ENCODE results near the gene PPP2R2D. TPM values are rescaled to one million over a fixed set of nuclear protein-coding genes. Genes with fewer than 3 reads are reported as not detected.

PPP2R2D gene
- polyA plus RNA-seq, 1 experiment, result 27.2 TPM

GRCh38 chr10:131925716-131926115 lies 24.9 kb downstream of the PPP2R2D start:
- POLR2A ChIA-PET, result no interaction called here
- DNase-seq (ENCODE audit: low read depth, low spot score), result no peak
- TF ChIP-seq CTCF (IDR thresholded peaks at IDR 0.05; ENCODE audit: low read depth, low read length), result no peak
- Histone ChIP-seq H3K27ac (ENCODE audit: low read depth, low read length) (no peak overlapping the region), H3K4me3 (ENCODE audit: low read depth, low read length) (no peak overlapping the region), H3K9me3 (ENCODE audit: control insufficient read depth, insufficient read depth, low read length) (peaks cover 6% of the 10 kb centered on the region), H3K27me3 (ENCODE audit: control insufficient read depth, insufficient read depth, low read length) (no peaks in the 10 kb centered on the region)
- CTCF ChIA-PET, result interaction anchor here (2.5 kb wide), 1 partner anchor 20 kb away, joined by 6 read pairs; no protein-coding TSS in a partner anchor

GRCh38 chr10:131926253-131926652 lies 25.4 kb downstream of the PPP2R2D start:
- CTCF ChIA-PET, result interaction anchor here (2.5 kb wide), 1 partner anchor 19 kb away, joined by 6 read pairs; no protein-coding TSS in a partner anchor
- no peak for DNase-seq (ENCODE audit: low read depth, low spot score)
- POLR2A ChIA-PET, result no interaction called here
- no peak for TF ChIP-seq CTCF (IDR thresholded peaks at IDR 0.05; ENCODE audit: low read depth, low read length)
- no peak overlapping the region for H3K4me3 ChIP-seq (ENCODE audit: low read depth, low read length)
- peaks cover 6% of the 10 kb centered on the region for H3K9me3 ChIP-seq (ENCODE audit: control insufficient read depth, insufficient read depth, low read length)
- no peaks in the 10 kb centered on the region for H3K27me3 ChIP-seq (ENCODE audit: control insufficient read depth, insufficient read depth, low read length)
- H3K27ac ChIP-seq (ENCODE audit: low read depth, low read length), result no peak overlapping the region

GRCh38 chr10:131926743-131927595 lies 26.2 kb downstream of the PPP2R2D start:
- no peak overlapping the region for H3K4me3 ChIP-seq (ENCODE audit: low read depth, low read length)
- CTCF ChIA-PET, result no interaction called here
- POLR2A ChIA-PET, result no interaction called here
- no peak for TF ChIP-seq CTCF (IDR thresholded peaks at IDR 0.05; ENCODE audit: low read depth, low read length)
- no peak overlapping the region for H3K27ac ChIP-seq (ENCODE audit: low read depth, low read length)
- no peaks in the 10 kb centered on the region for H3K27me3 ChIP-seq (ENCODE audit: control insufficient read depth, insufficient read depth, low read length)
- no peak for DNase-seq (ENCODE audit: low read depth, low spot score)
- H3K9me3 ChIP-seq (ENCODE audit: control insufficient read depth, insufficient read depth, low read length), result peaks cover 6% of the 10 kb centered on the region

- Histone ChIP-seq H3K27ac (ENCODE audit: low read depth, low read length) (no peak overlapping the region), H3K9me3 (ENCODE audit: control insufficient read depth, insufficient read depth, low read length) (peaks cover 7% of the 10 kb centered on the region), H3K4me3 (ENCODE audit: low read depth, low read length) (no peak overlapping the region), H3K27me3 (ENCODE audit: control insufficient read depth, insufficient read depth, low read length) (no peaks in the 10 kb centered on the region)
- POLR2A ChIA-PET, result no interaction called here
- no peak for DNase-seq (ENCODE audit: low read depth, low spot score)
- CTCF ChIA-PET, result interaction anchor here (0.9 kb wide), 1 partner anchor 25 kb away, joined by 3 read pairs; no protein-coding TSS in a partner anchor
- TF ChIP-seq CTCF (IDR thresholded peaks at IDR 0.05; ENCODE audit: low read depth, low read length), result no peak
Measured at GRCh38 chr10:131928248-131929095, 27.7 kb downstream of the PPP2R2D start.
